ENCODE data around the gene TRAF6.

Gene TRAF6

DNA sequence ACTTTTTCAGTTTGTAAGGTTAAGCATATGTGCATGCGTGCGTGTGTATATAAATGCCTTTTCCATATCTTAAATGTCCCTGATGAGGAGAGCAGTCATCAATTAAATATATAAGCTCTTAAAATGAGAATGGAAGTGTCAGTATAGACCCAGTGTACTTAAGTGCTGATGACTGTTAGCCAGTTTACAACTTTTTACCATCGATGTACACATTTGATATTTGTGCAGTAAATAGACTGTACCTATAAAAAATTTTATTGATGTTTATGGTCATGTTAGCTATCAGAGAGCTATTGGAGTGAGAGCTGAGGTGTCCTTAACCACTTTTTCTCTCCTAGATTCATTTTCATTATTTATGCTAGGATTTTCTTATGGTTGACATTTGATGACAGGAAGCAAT, 45.4 kb downstream of the TRAF6 start:
- Histone ChIP-seq H3K4me1 (ENCODE audit: insufficient read depth, low read length) (no peaks in the 10 kb centered on the region), H3K9ac (ENCODE audit: low read depth, low read length) (no peak overlapping the region), H3K9me3 (ENCODE audit: insufficient read depth, low read length, severe bottlenecking) (no peaks in the 10 kb centered on the region), H3K36me3 (ENCODE audit: insufficient read depth, low read length) (no peaks in the 10 kb centered on the region), H3K27ac (ENCODE audit: low read length) (no peak overlapping the region), H3K4me2 (ENCODE audit: insufficient read depth, low read length) (no peak overlapping the region), H3K4me3 (ENCODE audit: low read depth in 1 of 2, low read length in 2 of 2) (no peak overlapping the region), H4K20me1 (ENCODE audit: insufficient read depth, low read length) (no peaks in the 10 kb centered on the region), H3K27me3 (ENCODE audit: insufficient read depth, low read length, poor library complexity) (peaks cover 25% of the 10 kb centered on the region), H2AFZ (ENCODE audit: low read depth, low read length) (no peak overlapping the region), H3K79me2 (ENCODE audit: insufficient read depth, low read length) (no peaks in the 10 kb centered on the region)
- no peak for TF ChIP-seq EZH2 (IDR thresholded peaks at IDR 0.05; ENCODE audit: borderline replicate concordance, low read depth, low read length, severe bottlenecking)
- TF ChIP-seq, protein P1, sequence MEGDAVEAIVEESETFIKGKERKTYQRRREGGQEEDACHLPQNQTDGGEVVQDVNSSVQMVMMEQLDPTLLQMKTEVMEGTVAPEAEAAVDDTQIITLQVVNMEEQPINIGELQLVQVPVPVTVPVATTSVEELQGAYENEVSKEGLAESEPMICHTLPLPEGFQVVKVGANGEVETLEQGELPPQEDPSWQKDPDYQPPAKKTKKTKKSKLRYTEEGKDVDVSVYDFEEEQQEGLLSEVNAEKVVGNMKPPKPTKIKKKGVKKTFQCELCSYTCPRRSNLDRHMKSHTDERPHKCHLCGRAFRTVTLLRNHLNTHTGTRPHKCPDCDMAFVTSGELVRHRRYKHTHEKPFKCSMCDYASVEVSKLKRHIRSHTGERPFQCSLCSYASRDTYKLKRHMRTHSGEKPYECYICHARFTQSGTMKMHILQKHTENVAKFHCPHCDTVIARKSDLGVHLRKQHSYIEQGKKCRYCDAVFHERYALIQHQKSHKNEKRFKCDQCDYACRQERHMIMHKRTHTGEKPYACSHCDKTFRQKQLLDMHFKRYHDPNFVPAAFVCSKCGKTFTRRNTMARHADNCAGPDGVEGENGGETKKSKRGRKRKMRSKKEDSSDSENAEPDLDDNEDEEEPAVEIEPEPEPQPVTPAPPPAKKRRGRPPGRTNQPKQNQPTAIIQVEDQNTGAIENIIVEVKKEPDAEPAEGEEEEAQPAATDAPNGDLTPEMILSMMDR (IDR thresholded peaks at IDR 0.05; ENCODE audit: borderline replicate concordance, extremely low read depth, low read length, poor library complexity, severe bottlenecking), result no peak
- ATAC-seq (ENCODE audit: insufficient read depth, low read depth), result no peak
- DNase-seq, result no peak

DNA sequence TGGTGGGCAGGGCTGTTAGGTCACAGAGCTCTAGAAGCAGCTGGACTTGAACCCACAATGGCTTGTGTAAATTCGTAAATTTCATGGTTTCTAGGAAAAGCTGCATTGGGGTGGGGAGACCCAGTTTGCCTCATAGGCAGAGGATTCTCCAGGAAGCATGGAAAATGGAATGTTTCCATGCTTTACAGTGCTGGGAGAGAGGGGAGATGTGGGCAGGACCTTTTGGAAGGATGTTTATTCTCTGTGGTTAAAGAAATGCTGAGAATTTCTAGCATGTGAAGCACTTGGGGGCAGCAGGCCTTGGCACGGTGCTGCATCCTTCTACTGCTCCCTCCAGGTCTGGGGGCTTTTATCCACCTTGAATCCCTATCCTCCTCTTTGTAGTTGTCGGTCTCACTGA, 46.3 kb downstream of the TRAF6 start:
- Histone ChIP-seq H3K4me2 (ENCODE audit: insufficient read depth, low read length) (no peak overlapping the region), H3K9me3 (ENCODE audit: insufficient read depth, low read length, severe bottlenecking) (no peaks in the 10 kb centered on the region), H2AFZ (ENCODE audit: low read depth, low read length) (no peak overlapping the region), H3K4me1 (ENCODE audit: insufficient read depth, low read length) (no peaks in the 10 kb centered on the region), H3K9ac (ENCODE audit: low read depth, low read length) (no peak overlapping the region), H3K27me3 (ENCODE audit: insufficient read depth, low read length, poor library complexity) (peaks cover 27% of the 10 kb centered on the region), H4K20me1 (ENCODE audit: insufficient read depth, low read length) (no peaks in the 10 kb centered on the region; the same call in 1 of the 2 replicates), H3K4me3 (ENCODE audit: low read depth in 1 of 2, low read length in 2 of 2) (no peak overlapping the region), H3K27ac (ENCODE audit: low read length) (no peak overlapping the region), H3K79me2 (ENCODE audit: insufficient read depth, low read length) (no peaks in the 10 kb centered on the region), H3K36me3 (ENCODE audit: insufficient read depth, low read length) (no peaks in the 10 kb centered on the region)
- TF ChIP-seq EZH2 (IDR thresholded peaks at IDR 0.05; ENCODE audit: borderline replicate concordance, low read depth, low read length, severe bottlenecking), result no peak
- TF ChIP-seq, protein P1 (IDR thresholded peaks at IDR 0.05; ENCODE audit: borderline replicate concordance, extremely low read depth, low read length, poor library complexity, severe bottlenecking), result no peak
- DNase-seq (no peak), ATAC-seq (ENCODE audit: insufficient read depth, low read depth) (no peak)

DNA sequence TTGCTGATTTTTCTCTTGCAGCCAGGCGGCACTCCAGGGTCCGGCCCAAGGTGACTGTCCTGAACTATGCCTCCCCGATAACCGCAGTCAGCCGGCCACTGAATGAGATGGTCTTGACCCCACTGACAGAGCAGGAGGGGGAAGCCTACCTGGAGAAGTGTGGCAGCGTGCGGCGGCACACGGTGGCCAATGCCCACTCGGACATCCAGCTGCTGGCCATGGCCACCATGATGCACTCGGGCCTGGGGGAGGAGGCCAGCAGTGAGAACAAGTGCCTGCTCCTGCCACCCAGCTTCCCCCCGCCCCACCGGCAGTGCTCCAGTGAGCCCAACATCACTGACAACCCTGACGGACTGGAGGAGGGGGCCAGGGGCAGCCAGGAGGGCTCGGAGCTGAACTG, 47.8 kb downstream of the TRAF6 start:
- ATAC-seq (ENCODE audit: insufficient read depth, low read depth), result no peak

More for the DNA sequence above, 47.8 kb downstream of the TRAF6 start:
- H3K79me2 ChIP-seq (ENCODE audit: insufficient read depth, low read length), result no peaks in the 10 kb centered on the region
- DNase-seq, result no peak
- H3K9ac ChIP-seq (ENCODE audit: low read depth, low read length), result no peak overlapping the region
- H3K4me2 ChIP-seq (ENCODE audit: insufficient read depth, low read length), result no peak overlapping the region
- no peak for TF ChIP-seq EZH2 (IDR thresholded peaks at IDR 0.05; ENCODE audit: borderline replicate concordance, low read depth, low read length, severe bottlenecking)
- TF ChIP-seq, protein P1 (IDR thresholded peaks at IDR 0.05; ENCODE audit: borderline replicate concordance, extremely low read depth, low read length, poor library complexity, severe bottlenecking), result no peak
- H3K27ac ChIP-seq (ENCODE audit: low read length), result no peak overlapping the region
- no peaks in the 10 kb centered on the region for H3K9me3 ChIP-seq (ENCODE audit: insufficient read depth, low read length, severe bottlenecking)
- H3K4me3 ChIP-seq (ENCODE audit: low read depth in 1 of 2, low read length in 2 of 2), result no peak overlapping the region
- H2AFZ ChIP-seq (ENCODE audit: low read depth, low read length), result no peak overlapping the region
- H3K27me3 ChIP-seq (ENCODE audit: insufficient read depth, low read length, poor library complexity), result peaks cover 29% of the 10 kb centered on the region
- H3K36me3 ChIP-seq (ENCODE audit: insufficient read depth, low read length), result no peaks in the 10 kb centered on the region
- no peaks in the 10 kb centered on the region for H3K4me1 ChIP-seq (ENCODE audit: insufficient read depth, low read length)
- no peaks in the 10 kb centered on the region; the same call in 1 of the 2 replicates for H4K20me1 ChIP-seq (ENCODE audit: insufficient read depth, low read length)
